Activated CD4-positive, alpha-beta T cell treated with anti-CD3 and anti-CD28 coated beads, Interleukin-2, amount 50 U/mL, for 4 hours (primary cell): ENCODE results near the gene ANKFY1.
"Not testable (repeated sequence)": the region's sequence is repeated elsewhere in the genome, so short reads cannot be mapped to it uniquely, and the experiment has no call there.

Experiments used
- DNase-seq, 2 experiments: peaks; one replicate each; pipeline ENCODE4 v3.0.0-alpha.2; 2020

The ANKFY1 gene

DNA sequence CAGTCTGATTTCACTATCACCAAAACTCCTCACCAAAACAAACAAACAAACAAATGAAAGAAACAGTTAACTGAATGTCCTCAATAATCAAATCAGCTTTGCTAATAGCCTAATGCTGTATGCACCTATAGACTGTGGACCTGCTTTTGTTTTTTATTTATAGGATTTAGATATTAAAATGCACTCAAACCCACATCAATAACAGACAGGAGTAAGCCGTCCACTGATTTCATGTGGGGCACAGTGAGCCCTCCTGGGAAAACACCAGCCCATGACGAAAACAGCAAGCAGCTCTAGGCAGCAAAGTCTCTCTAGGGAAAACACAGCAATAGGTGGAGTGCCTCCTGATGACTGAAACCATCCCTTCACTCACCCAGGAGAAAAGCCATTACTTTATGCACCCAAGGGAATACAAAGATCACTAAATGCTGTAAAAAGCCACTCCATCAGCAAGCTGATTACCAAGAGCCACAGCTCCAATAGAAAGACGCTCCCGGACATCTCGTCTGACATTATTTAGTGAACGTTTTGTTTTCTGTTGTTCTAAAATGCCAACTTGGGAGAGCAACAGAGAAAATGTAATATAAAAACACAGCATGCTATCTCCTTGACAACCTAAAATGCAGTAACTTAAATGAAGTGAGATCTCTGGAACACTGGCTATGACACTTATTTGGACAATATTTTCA lies 47.8 kb downstream of the ANKFY1 start:
- DNase-seq, result no peak

GRCh38 chr17:4214157-4214556 lies 49.6 kb downstream of the ANKFY1 start:
- DNase-seq, result no peak

DNA sequence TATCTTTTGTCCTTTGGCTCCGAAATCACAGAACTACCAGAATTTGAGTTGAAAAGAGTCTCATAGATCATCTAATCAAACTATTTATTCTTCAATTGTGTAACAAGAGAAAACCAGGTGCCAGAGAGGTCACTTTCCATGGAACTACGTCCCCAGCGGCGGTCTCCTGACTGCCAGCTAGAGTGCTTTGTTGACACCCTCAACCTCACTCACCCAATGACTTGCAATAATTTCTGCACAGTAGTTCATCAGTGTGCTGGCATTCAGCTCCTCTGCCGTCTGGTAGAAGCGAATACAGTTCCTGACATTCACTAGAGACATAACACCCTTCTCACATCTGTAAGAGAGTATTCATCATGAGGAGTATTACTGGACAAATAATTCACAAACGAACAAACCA lies 54.2 kb downstream of the ANKFY1 start:
- DNase-seq, result no peak

GRCh38 chr17:4208238-4208637 lies 55.5 kb downstream of the ANKFY1 start:
- no peak for DNase-seq

DNA sequence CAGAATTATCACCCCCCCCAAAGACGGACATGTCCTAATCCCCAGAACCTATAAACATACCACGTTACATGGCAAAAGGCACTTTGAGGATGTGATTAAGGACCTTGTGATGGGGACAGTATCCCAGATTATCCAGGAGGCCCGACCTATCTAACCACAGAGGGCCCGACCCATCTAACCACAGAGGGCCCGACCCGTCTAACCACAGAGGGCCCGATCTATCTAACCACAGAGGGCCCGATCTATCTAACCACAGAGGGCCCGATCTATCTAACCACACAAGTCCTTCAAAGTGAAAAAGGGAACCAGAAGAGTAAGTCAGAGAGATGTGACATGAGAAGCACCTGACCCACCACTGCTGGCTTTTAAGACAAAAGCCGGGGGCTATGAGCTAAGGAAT lies 56.8 kb downstream of the ANKFY1 start:
- DNase-seq, result no peak

- DNase-seq, result no peak
Measured at GRCh38 chr17:4205917-4206316, 57.9 kb downstream of the ANKFY1 start.

GRCh38 chr17:4204710-4205173 lies 59.0 kb downstream of the ANKFY1 start:
- DNase-seq, result no peak

DNA sequence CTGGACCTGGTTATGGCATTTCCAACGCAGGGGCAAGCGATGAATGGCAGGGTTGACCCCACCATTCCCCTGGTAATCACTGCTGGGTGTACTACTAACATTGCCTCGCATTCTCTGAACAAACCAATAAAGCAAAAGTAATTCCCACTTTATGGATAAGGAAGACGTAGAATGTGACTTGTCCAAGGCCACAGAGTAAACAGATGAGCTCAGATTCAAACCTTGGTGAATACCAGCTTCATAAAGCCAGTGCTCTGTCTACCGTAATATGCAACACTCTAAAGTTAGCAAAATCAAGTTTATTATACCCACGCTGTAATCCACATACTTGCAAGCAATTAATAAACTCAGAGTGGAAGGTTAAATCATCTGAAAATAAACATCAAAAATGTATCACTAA lies 59.6 kb downstream of the ANKFY1 start:
- DNase-seq, result no peak

DNA sequence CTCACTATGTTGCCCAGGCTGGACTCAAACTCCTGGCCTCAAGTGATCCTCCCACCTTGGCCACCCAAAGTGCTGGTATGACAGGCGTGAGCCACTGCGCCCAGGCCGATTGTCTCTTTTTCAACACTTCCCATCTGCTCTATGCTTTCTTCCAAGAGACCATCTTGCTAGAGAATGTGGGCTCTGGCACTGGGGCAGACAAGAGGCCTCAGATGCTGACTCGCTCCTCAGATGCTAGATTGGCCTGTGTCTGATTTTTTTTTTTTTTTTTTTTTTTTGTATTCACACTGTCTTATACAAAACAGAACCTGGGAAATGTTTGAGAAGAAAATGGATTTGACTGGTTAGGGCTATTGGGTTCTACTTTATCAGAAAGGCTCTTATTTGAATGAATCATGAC lies 62.6 kb downstream of the ANKFY1 start:
- DNase-seq, result no peak

GRCh38 chr17:4199818-4200402 lies 63.9 kb downstream of the ANKFY1 start:
- DNase-seq, result peak in 1 of 2 experiments; percentile 23

- no peak for DNase-seq
Measured at GRCh38 chr17:4198995-4199394, 64.8 kb downstream of the ANKFY1 start.

DNA sequence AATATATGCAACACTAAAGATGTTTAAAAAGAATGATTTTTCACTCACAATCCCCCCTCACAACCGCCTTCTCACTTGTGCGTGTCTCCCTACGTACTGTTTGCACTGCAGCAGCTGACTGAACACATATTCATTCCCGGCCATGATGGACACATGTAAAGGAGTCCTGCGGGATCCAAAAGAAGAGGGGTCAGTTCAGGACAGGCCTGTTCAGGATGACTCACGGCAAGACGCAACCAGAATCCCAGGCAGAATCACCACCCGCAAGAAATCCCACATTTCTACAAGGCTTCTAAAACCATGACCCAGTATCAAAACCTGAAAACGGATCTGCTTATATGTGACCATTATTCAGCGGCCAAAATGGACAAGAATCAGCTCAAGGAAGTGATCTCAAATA lies 68.5 kb downstream of the ANKFY1 start:
- no peak for DNase-seq

DNA sequence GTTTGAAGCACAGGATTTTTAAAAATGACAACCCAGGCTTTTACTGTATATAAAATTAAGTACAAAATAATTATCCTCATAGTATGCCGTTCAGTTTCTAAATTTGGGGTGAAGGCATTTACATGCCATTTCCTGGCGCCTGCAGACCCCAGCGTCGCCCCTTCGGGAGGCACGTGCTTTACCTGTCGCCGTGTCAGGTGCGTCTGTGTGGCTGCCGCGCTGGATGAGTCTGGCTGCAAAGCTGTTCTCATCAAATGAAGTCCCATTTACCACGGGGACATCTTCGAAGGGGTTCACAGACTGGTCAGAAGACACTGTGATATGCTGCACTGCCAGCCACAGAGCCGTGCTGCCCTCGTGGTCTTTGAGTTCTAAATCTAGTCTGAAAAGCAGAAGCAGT lies 69.0 kb downstream of the ANKFY1 start:
- no peak for DNase-seq

DNA sequence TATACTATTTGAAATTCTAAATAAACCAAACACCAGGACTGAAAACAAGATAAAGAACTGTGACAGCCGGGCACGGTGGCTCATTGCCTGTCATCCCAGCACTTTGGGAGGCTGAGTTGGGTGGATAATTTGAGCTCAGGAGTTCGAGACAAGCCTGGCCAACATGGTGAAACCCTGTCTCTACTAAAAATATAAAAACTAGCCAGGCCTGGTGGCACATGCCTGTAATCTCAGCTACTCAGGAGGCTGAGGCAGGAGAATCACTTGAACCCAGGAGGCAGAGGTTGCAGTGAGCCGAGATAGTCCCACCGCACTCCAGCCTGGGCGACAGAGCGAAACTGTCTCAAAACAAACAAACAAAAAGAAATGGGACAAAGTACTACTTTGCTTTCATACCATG lies 73.0 kb downstream of the ANKFY1 start:
- not testable (repeated sequence) for DNase-seq

DNA sequence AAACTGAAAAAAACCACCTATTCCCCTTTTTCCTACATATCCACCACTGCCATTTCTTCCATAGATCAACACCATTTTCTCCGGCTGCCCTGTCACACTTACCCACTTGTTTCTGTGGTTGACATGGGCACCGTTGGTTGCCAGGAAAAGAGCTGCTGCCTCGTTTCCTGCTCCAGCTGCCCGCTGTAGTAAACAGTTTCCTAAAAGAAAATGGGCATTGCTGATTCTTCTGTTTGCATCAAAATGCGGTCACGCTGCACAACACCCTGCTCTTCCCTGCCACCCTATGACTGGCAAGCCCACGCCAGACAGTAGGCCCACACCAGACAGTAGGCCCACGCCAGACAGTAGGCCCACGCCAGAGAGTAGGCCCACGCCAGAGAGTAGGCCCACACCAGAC lies 74.5 kb downstream of the ANKFY1 start:
- no peak for DNase-seq

DNA sequence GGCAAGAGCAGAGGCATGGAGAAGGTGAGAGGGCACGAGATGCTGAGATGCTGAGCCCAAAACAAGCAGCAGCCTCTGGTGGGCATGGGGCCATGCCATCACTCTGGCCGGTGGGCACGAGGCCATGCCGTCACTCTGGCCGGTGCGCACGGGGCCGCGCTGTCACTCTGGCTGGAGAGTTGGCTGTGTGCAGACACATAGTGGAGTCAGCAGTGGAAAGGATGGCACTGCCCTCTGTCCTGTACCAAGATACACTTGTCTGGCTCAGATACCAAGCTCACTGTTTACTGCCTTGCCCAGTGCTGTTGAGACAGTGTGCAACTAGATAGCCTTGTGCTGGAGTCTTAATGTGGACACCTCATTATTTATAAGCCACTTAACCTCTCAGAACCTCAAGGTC lies 75.7 kb downstream of the ANKFY1 start:
- DNase-seq, result no peak

DNA sequence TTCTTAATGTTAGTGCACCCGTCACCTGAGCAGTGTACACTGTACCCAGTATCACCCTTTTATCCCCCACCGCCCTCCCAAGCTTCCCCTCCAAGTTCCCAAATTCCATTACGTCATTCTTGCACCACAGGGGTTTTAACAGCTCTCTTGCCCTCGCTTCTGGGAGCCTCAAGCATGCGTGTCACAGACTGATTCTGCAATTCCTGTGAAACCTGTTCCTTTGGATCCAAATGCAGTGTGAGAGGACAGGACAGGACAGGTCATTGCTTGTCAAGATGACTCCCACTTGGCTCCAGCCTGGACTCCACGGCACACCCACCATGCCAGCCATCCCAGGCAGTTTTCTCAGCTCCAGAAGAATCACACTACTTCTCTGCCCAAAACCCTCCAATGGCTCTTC lies 76.7 kb downstream of the ANKFY1 start:
- no peak for DNase-seq

- no peak for DNase-seq
Measured at GRCh38 chr17:4186357-4186881, 77.4 kb downstream of the ANKFY1 start.

DNA sequence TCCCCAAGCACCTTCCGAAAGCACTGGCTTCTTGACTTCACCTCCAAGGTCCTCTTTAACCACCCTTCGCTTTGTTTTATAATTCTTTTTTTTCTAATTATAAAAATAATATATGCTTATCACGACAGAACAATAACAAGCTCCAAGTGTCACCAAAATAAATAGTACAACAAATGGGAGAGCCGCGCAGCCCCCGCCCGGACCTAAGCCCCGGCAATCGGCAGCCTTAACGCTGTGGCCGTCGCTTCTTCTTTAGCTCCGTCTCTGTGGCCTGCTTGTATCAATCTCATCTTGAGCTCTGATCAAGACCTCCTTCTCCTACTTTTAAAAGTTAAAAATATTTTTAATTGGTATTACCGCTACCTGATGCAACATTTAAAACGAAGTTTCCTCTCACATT lies 78.1 kb downstream of the ANKFY1 start:
- no peak for DNase-seq

DNA sequence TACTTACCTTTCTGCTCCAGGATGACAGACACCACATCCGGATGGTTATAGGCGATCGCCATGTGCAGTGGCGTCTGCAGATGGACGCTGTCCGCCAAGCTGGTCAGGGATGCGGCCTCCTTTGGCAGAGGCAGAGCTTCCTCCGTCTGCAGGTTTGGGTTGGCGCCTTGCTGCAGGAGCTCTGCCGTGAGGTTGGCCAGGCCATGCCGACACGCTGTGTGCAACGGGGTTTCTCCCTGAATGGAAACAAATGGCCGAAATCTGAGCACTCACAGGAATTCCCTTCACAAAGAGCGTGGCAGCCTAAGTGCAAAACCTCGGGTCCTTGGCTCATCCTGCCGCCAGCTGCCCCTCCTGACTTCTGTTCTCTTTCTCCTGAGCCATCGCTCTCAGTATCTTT lies 79.0 kb downstream of the ANKFY1 start:
- no peak for DNase-seq

DNA sequence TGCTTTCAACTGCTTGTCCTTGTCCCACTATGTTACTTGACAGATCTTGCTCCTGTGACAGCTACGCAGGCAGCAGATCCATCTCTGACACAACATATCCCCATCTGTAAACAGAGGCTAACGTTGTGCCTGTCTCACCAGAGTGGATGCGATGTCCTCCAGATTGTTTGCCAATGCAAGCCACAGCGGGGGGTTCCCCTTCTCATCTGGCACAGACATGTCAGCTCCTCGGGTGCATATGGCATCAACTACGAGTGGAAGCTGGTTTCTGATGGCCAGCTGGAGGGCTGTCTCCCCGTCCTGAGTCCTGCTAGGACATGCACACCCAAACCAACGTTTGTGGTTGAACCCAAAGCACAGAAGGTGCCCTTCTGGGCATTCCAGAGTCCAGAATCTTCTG lies 81.7 kb downstream of the ANKFY1 start:
- no peak for DNase-seq

- DNase-seq, result no peak
Measured at GRCh38 chr17:4180791-4181190, 83.0 kb downstream of the ANKFY1 start.

- DNase-seq, result no peak
Measured at GRCh38 chr17:4179071-4179470, 84.7 kb downstream of the ANKFY1 start.

GRCh38 chr17:4178651-4179050 lies 85.1 kb downstream of the ANKFY1 start:
- DNase-seq, result no peak

DNA sequence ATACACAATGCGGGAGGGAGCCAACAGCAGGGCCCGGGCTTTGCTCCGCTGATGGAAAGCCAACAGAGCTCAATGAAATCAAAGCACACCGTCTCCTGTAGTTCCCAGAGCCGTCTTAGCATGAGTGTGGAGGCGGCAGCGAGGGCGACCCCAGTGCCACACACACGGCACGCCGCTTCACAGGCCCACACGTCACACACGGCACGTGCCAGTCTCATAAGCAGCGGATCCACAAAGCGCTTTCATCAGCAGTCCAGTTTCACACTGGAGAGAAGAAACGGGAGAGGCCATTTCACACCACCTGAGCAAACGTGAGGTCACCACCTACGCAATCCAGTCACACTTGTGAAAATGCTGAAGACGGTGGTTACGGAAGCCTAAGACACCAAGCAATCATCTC lies 86.0 kb downstream of the ANKFY1 start:
- DNase-seq, result no peak
